ENCODE results near the gene IRGQ. TPM values are rescaled to one million over a fixed set of nuclear protein-coding genes. Genes with fewer than 3 reads are reported as not detected.

Gene IRGQ
- total RNA-seq, 1 experiment from 2014 or later: 17.3 TPM

DNA sequence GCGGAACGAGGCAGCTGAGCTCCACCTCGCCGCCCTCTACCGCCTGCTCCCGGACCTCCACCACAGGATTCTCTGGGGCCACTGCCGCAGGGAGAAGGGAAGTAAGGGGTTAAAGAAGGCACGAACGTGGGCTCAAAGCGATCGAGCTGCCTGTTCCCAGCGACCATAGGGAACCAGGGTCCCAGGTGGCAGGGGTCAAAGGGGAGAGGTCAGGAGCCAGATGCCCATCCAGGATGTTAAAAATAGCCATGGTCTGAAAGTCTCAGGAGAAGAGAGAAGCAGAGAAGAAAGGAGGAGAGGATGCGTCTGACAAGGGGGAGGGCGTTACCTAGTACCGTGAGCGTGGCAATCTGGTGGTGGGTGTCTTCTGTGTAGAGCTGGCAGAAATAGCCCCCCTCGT, 30.9 kb upstream of the IRGQ start:
- no peak for DNase-seq (ENCODE audit: low read depth)
- in situ Hi-C loops (cut with HindIII; ENCODE audit: low pct_unique_long_range_greater_than_20kb, low sequenced_read_pairs): no loop called here

DNA sequence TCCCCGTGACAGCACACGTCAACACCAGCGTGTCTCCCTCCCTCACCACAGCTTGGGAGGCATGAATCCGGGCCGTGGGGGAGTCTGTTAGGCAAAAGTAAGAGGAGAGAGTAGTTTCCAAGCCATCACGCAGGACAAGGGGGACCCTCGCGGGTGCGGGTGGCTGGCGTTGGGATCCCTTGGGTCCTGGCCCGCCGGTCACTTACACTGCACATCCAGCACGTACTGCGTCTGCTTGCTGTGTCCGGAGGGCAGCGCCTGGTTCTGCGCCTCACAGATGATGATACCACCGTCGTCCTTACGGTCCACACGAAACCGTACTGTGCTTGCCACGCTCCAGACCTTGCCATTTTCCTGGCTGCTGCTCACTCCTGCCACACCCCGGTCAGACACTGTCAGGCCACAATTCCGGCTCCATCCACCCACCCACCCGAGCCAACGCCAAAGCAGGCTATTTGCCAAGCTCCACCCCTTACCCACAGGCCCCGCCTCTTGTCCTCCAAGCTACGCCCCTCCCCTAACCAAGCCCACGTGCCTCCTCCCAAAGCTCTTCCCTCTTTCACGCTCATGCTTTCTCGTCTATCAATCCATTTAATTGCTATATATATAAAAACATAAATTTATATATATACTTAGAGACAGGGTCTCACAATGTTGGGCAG, 30.1 kb upstream of the IRGQ start:
- in situ Hi-C loops (cut with HindIII; ENCODE audit: low pct_unique_long_range_greater_than_20kb, low sequenced_read_pairs): no loop called here
- no peak for DNase-seq (ENCODE audit: low read depth)

DNA sequence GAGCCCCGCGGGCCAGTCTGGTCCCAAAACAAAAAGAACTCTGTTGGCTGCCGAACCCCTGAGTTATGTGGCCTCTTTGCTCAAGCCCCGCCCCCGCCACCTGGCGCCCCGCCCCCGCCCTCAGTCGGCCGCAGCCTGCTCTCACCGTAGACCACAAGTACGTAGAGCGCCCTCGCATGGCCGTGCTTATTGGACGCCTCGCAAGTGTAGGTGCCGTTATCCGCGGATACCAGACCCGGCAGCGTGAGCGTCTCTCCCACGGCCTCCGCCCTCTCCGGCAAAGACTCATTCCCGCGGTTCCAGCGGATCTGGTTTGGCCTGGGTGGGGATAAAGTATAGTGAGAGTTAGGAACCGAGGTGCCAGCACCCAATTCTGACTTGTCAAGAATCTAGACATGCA, 29.0 kb upstream of the IRGQ start:
- in situ Hi-C loops (cut with HindIII; ENCODE audit: low pct_unique_long_range_greater_than_20kb, low sequenced_read_pairs): no loop called here
- DNase-seq (ENCODE audit: low read depth): no peak

DNA sequence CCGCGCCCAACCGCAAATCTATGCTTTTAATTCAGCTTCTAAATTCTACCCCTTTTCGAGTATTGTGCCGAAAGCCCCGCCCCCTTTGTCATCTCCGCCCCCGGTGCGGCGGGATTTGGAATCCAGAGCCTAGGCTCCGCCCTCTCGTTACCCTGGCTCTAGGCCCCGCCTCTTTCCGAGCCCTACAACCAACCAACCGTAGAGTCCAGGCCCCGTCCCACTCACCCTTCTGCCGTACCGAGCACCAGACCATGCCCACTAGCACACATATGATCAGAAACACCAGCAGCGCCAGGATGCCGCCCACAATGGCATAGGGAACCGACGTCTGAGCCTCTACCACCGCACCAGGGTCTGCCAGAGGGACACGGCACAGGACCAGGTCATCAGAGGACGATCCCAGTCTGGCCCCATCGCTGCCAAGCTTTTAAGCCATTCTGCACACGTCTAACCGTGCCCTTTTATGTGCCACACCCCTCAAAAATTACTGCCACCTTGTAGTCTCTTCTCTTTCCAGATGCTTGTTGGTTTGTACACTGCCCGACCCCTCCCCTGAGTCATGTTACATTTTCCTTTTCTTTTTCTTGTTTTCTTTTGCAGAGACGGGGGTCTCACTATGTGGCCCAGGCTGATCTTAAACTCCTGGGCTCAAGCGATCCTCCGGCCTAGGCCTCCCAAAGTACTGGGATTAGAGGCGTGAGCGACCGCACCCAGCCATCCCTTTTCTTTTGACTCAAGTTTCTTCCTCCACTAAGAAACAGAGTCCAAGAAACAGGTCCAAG, 28.1 kb upstream of the IRGQ start:
- no peak for DNase-seq (ENCODE audit: low read depth)
- in situ Hi-C loops (cut with HindIII; ENCODE audit: low pct_unique_long_range_greater_than_20kb, low sequenced_read_pairs): no loop called here

DNA sequence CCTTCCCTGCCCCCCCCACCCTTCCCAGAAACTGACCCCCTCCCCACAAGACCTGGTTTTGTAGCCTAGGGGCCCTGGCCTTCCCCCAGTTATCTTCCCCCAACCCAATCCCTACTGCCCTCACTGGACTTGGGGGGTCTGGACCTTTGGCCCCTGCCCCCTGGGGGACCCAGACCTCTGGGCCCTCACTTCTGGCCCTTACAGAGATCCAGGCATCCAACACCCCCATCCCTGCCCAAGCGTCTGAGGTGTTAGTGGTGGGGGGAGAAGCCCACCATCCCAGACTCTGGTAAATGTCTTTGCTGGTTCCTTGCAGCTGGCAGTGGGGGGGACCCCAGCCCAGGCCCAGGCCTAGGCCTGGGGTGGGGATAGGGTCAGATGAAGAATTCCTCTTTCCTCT, 27.0 kb upstream of the IRGQ start:
- in situ Hi-C loops (cut with HindIII; ENCODE audit: low pct_unique_long_range_greater_than_20kb, low sequenced_read_pairs): no loop called here
- no peak for DNase-seq (ENCODE audit: low read depth)

DNA sequence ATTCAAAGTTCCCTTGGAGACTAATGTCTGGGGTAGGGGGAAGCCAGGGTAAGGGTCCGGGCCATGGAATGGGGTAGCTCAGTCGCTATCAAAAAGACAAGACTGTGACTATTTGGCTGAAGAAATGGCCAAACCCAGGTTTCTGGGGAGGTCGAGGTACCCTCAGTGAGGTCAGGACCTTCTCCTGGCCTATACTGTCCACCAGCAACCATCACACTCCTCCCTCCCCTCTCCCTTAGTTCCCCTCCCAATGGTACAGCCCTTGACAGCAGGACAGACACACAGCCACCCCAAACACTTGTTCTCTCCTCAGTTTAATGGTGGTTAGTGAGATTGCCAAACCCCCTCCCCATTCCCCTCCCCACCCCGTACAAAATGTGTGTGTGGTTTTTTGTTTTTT, 26.1 kb upstream of the IRGQ start:
- in situ Hi-C loops (cut with HindIII; ENCODE audit: low pct_unique_long_range_greater_than_20kb, low sequenced_read_pairs): no loop called here
- DNase-seq (ENCODE audit: low read depth): no peak

DNA sequence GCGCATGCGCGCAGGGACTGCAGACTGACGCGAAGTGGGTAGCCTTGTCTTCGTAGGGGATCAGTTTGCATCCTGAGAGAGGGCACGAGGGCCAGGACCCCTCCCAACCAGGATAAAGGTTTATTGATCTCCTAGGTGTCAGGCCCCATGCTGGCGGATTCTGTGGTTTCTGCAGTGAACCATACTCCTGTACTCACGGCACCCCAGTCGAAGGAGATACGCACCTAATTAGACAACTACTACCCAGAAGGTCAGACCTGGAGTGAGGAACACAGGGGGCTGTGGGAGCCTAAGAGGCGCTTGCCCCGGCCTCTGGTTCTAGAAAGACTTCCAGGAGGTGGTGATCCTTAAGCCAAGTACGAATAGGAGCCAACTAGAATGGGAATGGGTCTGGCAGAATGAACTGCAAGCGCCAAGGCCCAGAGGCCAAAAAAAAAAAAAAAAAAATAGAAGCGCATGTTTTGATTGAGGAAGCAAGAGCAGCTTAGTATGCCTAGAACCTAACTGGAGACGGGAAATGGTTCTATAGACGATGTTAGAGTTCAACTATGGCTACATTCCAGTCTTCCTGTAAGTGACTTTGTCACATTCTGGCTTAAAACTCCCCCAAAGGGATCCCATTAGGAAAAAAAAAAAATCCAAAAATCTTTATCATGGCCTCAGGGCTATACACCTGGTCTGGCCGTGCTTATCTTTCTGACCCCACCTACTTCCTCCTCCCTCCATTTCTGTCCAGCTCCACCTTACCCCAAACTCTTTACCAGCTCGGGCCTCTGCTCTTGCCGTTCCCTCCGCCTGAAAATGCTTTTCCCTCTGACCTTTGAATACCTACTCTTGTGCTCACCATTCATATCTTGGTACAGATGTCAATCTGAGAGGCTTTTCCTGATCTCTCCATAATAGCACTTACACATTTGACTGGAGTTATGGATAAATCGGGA, 24.4 kb upstream of the IRGQ start:
- in situ Hi-C loops (cut with HindIII; ENCODE audit: low pct_unique_long_range_greater_than_20kb, low sequenced_read_pairs): no loop called here
- DNase-seq (ENCODE audit: low read depth): no peak

DNA sequence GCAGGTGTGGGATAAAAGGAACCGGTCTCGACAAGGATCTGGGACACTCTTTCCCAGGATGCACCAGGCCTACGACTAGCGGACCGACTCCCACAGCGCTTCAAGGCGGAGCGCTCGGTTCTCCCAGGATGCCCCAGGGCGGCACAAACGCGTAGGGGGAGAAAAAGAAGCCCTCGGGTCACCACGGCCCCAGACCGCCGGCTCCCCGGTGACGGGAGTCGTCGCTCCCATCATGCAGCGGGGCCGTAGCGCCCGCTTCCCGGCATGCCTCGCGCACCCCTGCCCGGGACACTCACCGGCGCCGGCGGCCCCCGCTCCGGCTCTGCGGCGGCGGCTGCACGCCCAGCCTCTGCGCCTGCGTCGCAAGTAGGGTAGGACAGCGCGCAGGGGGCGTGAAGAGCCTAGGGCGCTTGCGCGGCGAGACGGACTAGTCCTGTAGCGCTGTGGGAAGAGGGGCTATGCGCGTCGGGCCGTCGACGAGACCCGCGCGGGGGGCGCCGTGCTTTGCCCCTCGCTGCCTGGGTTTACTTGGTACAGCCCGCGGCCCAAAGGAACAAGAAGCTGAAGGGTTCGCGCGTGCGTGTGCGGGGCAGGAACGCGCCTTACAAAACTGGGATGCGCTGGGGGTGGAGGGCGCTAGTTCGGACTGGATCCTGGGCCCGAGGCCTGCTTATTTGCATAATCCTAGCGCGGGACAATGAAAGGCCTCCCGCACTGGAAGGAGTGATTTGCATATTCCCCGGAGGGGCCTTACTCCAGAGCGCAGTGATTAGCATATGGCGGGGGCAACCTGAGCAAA, 23.5 kb upstream of the IRGQ start, which contains the start of gene ZNF428:
Gene ZNF428 (minus strand): TSS at position 368 of the 799 bp plus-strand sequence. CDS start 5,325 bp downstream, outside the sequence.
- DNase-seq (ENCODE audit: low read depth): peak; percentile 92
- in situ Hi-C loops (cut with HindIII; ENCODE audit: low pct_unique_long_range_greater_than_20kb, low sequenced_read_pairs): no loop called here

DNA sequence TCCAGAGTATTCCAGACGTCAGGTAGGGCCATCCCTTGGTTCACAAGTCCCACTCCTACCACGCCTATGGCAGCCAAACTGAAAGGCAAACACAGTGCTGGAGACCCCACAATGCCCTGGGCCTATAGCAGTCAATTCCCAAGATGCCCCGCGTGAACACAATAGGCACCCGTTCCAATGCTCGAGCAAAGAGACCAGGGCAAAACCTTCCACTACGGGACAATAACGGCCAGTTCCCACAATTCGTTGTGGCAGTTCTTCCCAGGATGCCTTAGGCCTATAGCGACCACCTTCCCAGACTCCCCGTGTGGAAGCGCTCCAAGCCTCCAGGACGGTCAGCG, 23.0 kb upstream of the IRGQ start:
- in situ Hi-C loops (cut with HindIII; ENCODE audit: low pct_unique_long_range_greater_than_20kb, low sequenced_read_pairs): no loop called here
- no peak for DNase-seq (ENCODE audit: low read depth)

DNA sequence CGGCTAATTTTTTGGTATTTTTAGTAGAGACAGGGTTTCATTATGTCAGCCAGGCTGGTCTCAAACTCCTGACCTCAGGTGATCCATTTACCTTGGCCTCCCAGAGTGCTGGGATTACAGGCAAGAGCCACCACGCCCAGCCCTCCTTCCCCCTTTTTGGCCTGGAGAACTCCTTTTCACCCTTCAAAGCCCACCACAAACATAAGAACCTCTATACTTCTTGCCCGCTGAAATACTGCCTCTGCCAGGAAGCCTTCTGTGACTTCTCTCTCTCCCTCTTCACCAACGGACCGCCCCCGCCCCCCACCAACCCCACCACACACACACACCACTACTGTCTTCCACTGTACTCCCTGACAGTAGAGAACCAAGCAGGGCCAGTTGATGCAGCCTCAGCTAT, 21.0 kb upstream of the IRGQ start:
- in situ Hi-C loops (cut with HindIII; ENCODE audit: low pct_unique_long_range_greater_than_20kb, low sequenced_read_pairs): no loop called here
- no peak for DNase-seq (ENCODE audit: low read depth)

DNA sequence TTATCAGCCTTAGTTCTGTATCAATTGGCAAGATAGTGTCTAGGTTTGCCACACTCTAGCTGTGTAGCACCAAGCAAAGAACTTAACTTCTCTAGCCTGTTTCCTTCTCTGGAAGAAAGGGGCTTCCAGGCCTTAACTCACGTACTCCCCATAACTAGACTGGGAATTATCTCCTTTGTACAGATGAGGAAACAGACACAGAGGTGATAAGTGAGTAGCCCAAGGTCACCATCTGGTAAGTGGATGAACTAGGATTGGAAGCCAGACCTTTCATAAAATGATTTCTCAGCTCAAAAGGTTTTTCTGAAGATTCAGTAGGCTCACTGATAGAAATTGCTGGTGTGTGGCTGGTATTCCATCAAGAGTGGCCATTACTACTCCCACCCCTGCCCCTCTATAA, 20.4 kb upstream of the IRGQ start:
- in situ Hi-C loops (cut with HindIII; ENCODE audit: low pct_unique_long_range_greater_than_20kb, low sequenced_read_pairs): no loop called here
- no peak for DNase-seq (ENCODE audit: low read depth)

DNA sequence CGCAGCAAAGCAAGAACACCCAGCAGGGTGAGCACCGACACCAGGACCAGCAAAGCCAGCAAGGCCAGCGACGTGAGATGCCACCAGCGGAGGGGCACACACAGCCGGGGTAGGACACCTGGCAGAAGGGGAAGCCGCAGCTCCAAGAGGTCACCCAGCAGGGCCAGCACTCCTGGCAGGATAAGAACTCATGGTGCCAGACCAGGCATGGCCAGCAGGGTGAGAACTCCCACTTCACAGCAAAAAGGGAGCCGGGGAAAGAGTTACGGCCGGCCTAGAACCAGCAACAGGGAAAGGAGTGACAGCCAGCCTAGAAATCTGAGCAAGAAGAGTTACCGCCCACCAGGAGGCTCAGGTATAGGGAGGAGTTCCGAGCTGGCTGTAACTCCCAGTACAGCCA, 16.4 kb upstream of the IRGQ start:
- DNase-seq (ENCODE audit: low read depth): no peak
- in situ Hi-C loops (cut with HindIII; ENCODE audit: low pct_unique_long_range_greater_than_20kb, low sequenced_read_pairs): no loop called here

DNA sequence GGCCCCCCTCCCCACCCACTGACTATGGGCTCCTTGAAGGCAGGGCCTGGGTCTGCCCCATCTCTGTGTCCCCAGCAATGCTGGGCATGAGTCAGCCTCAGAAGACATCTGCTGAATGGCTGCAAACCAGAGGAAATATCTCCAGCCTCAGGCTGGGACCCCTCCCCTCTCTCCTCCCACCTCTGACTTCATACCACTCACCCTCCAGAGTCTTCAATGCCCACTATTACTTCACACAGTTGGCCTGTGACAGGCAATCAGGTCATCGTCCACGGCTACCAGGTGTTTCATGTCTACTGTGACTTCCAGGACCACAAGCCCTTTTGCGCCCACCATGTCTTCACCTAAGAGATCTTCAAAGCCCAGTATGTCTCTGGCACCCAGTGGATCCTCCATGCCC, 15.9 kb upstream of the IRGQ start, which contains the start of gene SRRM5:
Gene SRRM5 (plus strand): TSS at position 301 of the 400 bp plus-strand sequence. CDS start 34 bp downstream, at position 335.
- in situ Hi-C loops (cut with HindIII; ENCODE audit: low pct_unique_long_range_greater_than_20kb, low sequenced_read_pairs): no loop called here
- DNase-seq (ENCODE audit: low read depth): no peak

DNA sequence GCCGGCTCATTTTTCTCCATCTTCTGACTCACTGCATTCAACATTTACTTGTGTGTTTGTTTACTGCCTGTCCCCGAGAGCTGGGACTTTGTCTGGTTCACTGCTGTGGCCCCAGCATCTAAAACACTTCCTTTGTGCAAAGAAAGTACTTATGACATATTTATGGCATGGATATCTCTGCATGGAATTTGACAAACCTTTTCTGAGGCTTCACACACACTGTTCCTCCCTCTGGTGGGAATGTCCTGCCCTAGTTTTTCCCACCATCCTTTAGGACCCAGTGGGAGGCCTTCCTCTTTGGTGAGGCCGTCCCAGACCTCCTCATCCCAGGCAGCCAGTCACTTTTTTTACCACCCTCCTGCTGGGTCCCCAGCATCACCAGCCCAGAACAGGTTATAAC, 14.6 kb upstream of the IRGQ start:
- no peak for DNase-seq (ENCODE audit: low read depth)
- in situ Hi-C loops (cut with HindIII; ENCODE audit: low pct_unique_long_range_greater_than_20kb, low sequenced_read_pairs): no loop called here

DNA sequence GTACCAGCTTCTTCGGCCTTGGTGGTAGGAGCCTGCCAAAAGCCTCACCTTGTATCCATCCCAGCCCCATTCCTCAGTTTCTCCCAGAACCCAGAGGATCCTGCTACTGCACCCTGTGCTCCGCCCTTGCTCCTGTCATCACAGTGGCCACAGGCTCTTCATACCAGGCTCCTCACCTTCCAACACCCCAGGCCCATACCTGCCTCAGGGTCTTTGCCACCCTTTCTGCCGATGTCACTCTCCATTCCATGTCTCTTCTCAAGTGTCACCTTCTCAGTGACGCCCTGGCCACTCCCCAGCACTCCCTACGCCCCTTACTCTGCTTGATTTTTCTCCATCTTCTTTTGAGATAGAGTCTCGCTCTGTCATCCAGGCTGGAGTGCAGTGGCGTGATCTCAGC, 13.9 kb upstream of the IRGQ start:
- DNase-seq (ENCODE audit: low read depth): no peak
- in situ Hi-C loops (cut with HindIII; ENCODE audit: low pct_unique_long_range_greater_than_20kb, low sequenced_read_pairs): no loop called here

DNA sequence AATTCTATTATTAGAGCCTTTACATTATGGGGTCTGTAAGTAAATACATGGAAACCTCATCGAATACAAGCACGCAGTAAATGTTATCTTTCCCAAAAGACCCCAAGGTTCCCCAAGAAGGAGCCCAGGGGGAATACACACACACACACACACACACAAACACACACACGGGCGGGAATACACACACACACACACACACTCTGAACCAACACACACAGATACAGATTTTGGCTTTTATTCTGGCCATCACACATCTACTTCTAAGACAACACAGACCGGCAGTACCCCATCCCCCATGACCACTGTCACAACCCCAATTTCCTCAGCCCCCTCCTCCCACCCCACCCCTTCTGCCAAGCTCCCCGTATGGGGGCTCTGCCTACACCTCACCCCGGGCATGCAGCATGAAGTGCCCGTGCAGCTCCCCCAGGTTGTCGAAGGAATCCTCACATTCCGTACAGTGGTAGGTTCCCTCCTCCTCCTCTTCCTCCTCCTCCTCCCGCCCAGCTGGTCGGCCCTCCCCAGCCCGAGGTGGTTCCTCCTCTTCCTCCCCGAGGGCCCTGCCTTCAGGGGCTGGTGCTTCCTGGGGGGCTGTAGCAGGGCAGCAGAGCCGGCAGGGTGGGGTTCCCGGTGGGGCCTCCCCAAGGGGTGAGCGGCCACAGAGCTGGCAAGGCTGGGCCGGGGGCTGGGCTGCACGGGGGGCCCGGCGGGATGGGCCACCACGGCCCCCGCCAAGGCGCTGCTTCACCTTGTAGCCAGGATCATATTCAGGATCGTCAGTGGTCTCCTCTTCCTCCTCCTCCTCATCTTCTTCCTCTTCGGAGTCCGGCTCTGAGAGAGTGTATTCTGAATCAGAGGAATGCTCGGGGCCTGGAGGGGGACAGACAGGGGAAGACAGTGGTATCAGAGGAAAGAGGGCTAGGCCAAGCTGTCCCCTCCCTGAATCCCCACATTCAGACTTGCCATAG, 11.6 kb upstream of the IRGQ start:
- in situ Hi-C loops (cut with HindIII; ENCODE audit: low pct_unique_long_range_greater_than_20kb, low sequenced_read_pairs): no loop called here
- DNase-seq (ENCODE audit: low read depth): no peak

DNA sequence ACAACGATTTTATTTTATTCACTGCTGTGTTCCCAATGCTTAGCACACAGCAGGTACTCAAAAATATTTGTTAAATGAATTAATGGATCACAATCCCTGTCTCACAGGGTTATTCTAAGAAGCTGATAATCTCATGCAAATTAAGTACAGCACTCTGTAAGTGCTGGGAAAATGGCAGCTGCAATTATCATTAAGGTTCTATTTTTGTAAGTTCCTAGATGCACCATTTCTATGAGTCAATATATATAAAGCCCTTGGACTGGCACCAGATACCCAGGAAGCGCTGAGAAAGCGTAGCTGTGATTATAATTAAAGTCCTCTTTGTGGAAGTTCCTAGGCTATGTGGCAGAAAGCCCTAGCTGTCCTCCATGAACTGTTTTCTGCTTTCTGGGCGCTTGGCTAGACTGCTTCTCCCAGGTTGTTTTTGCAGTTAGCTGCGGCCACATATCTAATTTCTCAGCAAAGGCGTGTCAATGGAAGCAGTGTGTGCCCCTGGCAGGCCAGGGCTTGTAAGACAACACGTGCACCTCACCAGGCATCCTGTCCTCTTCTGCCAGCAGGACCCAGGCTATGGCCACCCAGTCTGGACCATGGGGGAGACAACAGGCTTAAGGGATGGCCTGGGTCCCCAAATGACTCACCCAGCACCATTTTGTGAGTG, 10.8 kb upstream of the IRGQ start:
- in situ Hi-C loops (cut with HindIII; ENCODE audit: low pct_unique_long_range_greater_than_20kb, low sequenced_read_pairs): no loop called here
- no peak for DNase-seq (ENCODE audit: low read depth)

All from Caki2 (cell line).